Neuronal stem cell (in vitro differentiated cells): Measurements from ENCODE around the gene MYO3B.

Experiments used
- DNase-seq: peaks from one replicate; pipeline ENCODE4 v3.0.0-alpha.2; 2013; ENCODE audit warnings: low spot score
- H2AFZ ChIP-seq: one replicate; pipeline ENCODE4 v1.6.1; 2013; ENCODE audit warnings: mild to moderate bottlenecking, low read length, inconsistent platforms
- H2AK5ac ChIP-seq: 2 replicates; pipeline ENCODE4 v1.6.1; 2013; ENCODE audit warnings: low read depth, mild to moderate bottlenecking, inconsistent platforms, low read length, moderate library complexity, mixed read lengths
- H2BK120ac ChIP-seq: 2 replicates; pipeline ENCODE4 v1.6.1; 2013; ENCODE audit warnings: low read depth, mild to moderate bottlenecking, inconsistent platforms, low read length, moderate library complexity, mixed read lengths
- H2BK12ac ChIP-seq: one replicate; pipeline ENCODE4 v1.6.1; 2013; ENCODE audit warnings: low read length, inconsistent platforms
- H2BK15ac ChIP-seq: 2 replicates; pipeline ENCODE4 v1.6.1; 2013; ENCODE audit warnings: mild to moderate bottlenecking, low read length, inconsistent platforms, mixed read lengths
- H2BK5ac ChIP-seq: one replicate; pipeline ENCODE4 v1.6.1; 2013; ENCODE audit warnings: inconsistent platforms, mild to moderate bottlenecking, low read length, moderate library complexity
- H3K14ac ChIP-seq: one replicate; pipeline ENCODE4 v1.6.1; 2013; ENCODE audit warnings: low read length, inconsistent platforms
- H3K18ac ChIP-seq: 2 replicates; pipeline ENCODE4 v1.6.1; 2013; ENCODE audit warnings: low read length, inconsistent platforms
- H3K23ac ChIP-seq: 2 replicates; pipeline ENCODE4 v1.6.1; 2013; ENCODE audit warnings: low read depth, mild to moderate bottlenecking, mixed read lengths, low read length, inconsistent platforms; ENCODE audit not compliant: poor library complexity
- H3K27ac ChIP-seq: replicated peaks from 3 replicates; pipeline ENCODE4 v1.5.1; 2013; ENCODE audit warnings: low read length, inconsistent platforms
- H3K27me3 ChIP-seq, 3 experiments: 2 replicates each; pipeline ENCODE4 v1.6.1; 2013; ENCODE audit warnings: low read length in 3 of 3, mild to moderate bottlenecking in 2 of 3, inconsistent platforms in 1 of 3, low read depth in 1 of 3, mixed read lengths in 1 of 3, moderate library complexity in 1 of 3; ENCODE audit not compliant: control insufficient read depth in 3 of 3, insufficient read depth in 3 of 3
- H3K36me3 ChIP-seq, 2 donors: replicated peaks in 1 of 2; 2 replicates each; pipeline ENCODE4 v1.6.1; 2013; ENCODE audit warnings: low read length in 2 of 2; ENCODE audit not compliant: control insufficient read depth in 2 of 2, insufficient read depth in 2 of 2
- H3K4ac ChIP-seq: 2 replicates; pipeline ENCODE4 v1.6.1; 2013; ENCODE audit warnings: inconsistent platforms, mild to moderate bottlenecking, low read length, moderate library complexity
- H3K4me1 ChIP-seq, 2 donors: 1 replicate in 1 of 2; 2 replicates in 1 of 2; pipeline ENCODE4 v1.6.1; 2013; ENCODE audit warnings: low read length in 2 of 2, low read depth in 1 of 2; ENCODE audit not compliant: control insufficient read depth in 2 of 2, insufficient read depth in 1 of 2
- H3K4me2 ChIP-seq: one replicate; pipeline ENCODE4 v1.6.1; 2013; ENCODE audit warnings: mild to moderate bottlenecking, low read length, inconsistent platforms; ENCODE audit not compliant: insufficient read depth, poor library complexity, severe bottlenecking
- H3K4me3 ChIP-seq, 2 donors: 2 replicates each; pipeline ENCODE4 v1.5.1; 2013; ENCODE audit warnings: low read length in 2 of 2, mild to moderate bottlenecking in 2 of 2, inconsistent platforms in 1 of 2, moderate library complexity in 1 of 2
- H3K79me1 ChIP-seq: one replicate; pipeline ENCODE4 v1.6.1; 2013; ENCODE audit warnings: low read depth, mild to moderate bottlenecking, inconsistent platforms, low read length, moderate library complexity
- H3K9ac ChIP-seq: one replicate; pipeline ENCODE4 v1.6.1; 2013; ENCODE audit warnings: mild to moderate bottlenecking, low read depth, low read length, inconsistent platforms; ENCODE audit not compliant: poor library complexity
- H3K9me3 ChIP-seq, 2 donors: replicated peaks in 1 of 2; 2 replicates each; pipeline versions ENCODE3 to v1.6.1; 2013; ENCODE audit warnings: low read length in 2 of 2, mild to moderate bottlenecking in 2 of 2, inconsistent platforms in 1 of 2, low read depth in 1 of 2, mixed read lengths in 1 of 2, moderate library complexity in 1 of 2; ENCODE audit not compliant: control insufficient read depth in 2 of 2, insufficient read depth in 1 of 2
- H4K8ac ChIP-seq: one replicate; pipeline ENCODE4 v1.6.1; 2013; ENCODE audit warnings: low read depth, mild to moderate bottlenecking, inconsistent platforms, low read length, moderate library complexity
- H4K91ac ChIP-seq: one replicate; pipeline ENCODE4 v1.6.1; 2013; ENCODE audit warnings: low read length, low read depth, mild to moderate bottlenecking, inconsistent platforms; ENCODE audit not compliant: poor library complexity
- WGBS, 2 donors: extraction: QIAGEN DNeasy Blood & Tissue Kit; methylation state at CpG; one replicate each; pipeline ENCODE4 v1.1.7; 2013; ENCODE audit warnings: missing lambda C conversion rate in 2 of 2, mixed read lengths in 1 of 2; ENCODE audit not compliant: insufficient read length in 2 of 2, insufficient replicate concordance in 1 of 2; ENCODE audit errors: extremely low coverage in 2 of 2; 5-methylcytosine and 5-hydroxymethylcytosine counted together

Gene MYO3B

GRCh38 chr2:170336408-170336807 lies 158.5 kb downstream of the MYO3B start:
- H3K23ac ChIP-seq: no peak overlapping the region
- no peak overlapping the region for H4K91ac ChIP-seq
- no peak overlapping the region for H2AK5ac ChIP-seq
- no peaks in the 10 kb centered on the region for H3K79me1 ChIP-seq
- H3K36me3 ChIP-seq: no peaks in the 10 kb centered on the region
- no CpG with 5 or more reads among the region's 2 CpGs for WGBS, 2 donors
- H3K18ac ChIP-seq: no peak overlapping the region
- H2BK12ac ChIP-seq: no peak overlapping the region
- no peak overlapping the region for H3K27ac ChIP-seq
- H3K9ac ChIP-seq: no peak overlapping the region
- H2BK120ac ChIP-seq: no peak overlapping the region
- DNase-seq: no peak
- no peak overlapping the region for H2BK15ac ChIP-seq
- H2AFZ ChIP-seq: no peak overlapping the region
- no peak overlapping the region for H2BK5ac ChIP-seq
- no peaks in the 10 kb centered on the region for H3K27me3 ChIP-seq
- H3K14ac ChIP-seq: no peak overlapping the region
- H3K9me3 ChIP-seq: peaks cover 0 to 8% of the 10 kb centered on the region in 2 donors
- H3K4me3 ChIP-seq: no peak overlapping the region
- no peak overlapping the region for H3K4me2 ChIP-seq
- no peak overlapping the region for H3K4ac ChIP-seq
- peaks cover 7 to 8% of the 10 kb centered on the region in 2 donors for H3K4me1 ChIP-seq
- no peak overlapping the region for H4K8ac ChIP-seq

GRCh38 chr2:170336916-170337315 lies 159.0 kb downstream of the MYO3B start:
- no peak overlapping the region for H2BK15ac ChIP-seq
- H3K9ac ChIP-seq: no peak overlapping the region
- no peak for DNase-seq
- H2BK120ac ChIP-seq: no peak overlapping the region
- H3K4me1 ChIP-seq: peaks cover 7 to 8% of the 10 kb centered on the region in 2 donors
- no peak overlapping the region for H3K4me3 ChIP-seq
- no peak overlapping the region for H4K8ac ChIP-seq
- H3K9me3 ChIP-seq: peaks cover 0 to 3% of the 10 kb centered on the region in 2 donors
- no peak overlapping the region for H2BK12ac ChIP-seq
- H3K14ac ChIP-seq: no peak overlapping the region
- WGBS, 2 donors: no CpG with 5 or more reads among the region's 2 CpGs
- no peak overlapping the region for H3K4ac ChIP-seq
- no peak overlapping the region for H2BK5ac ChIP-seq
- H3K79me1 ChIP-seq: no peaks in the 10 kb centered on the region
- H3K36me3 ChIP-seq: no peaks in the 10 kb centered on the region
- H2AK5ac ChIP-seq: no peak overlapping the region
- H4K91ac ChIP-seq: no peak overlapping the region
- no peak overlapping the region for H2AFZ ChIP-seq
- H3K27me3 ChIP-seq: no peaks in the 10 kb centered on the region
- H3K27ac ChIP-seq: no peak overlapping the region
- no peak overlapping the region for H3K18ac ChIP-seq
- H3K23ac ChIP-seq: no peak overlapping the region
- no peak overlapping the region for H3K4me2 ChIP-seq

- Histone ChIP-seq H3K79me1 (no peaks in the 10 kb centered on the region), H3K4me2 (no peak overlapping the region), H3K18ac (no peak overlapping the region), H3K4me1 (peaks cover 4 to 7% of the 10 kb centered on the region in 2 donors), H3K14ac (no peak overlapping the region), H2BK12ac (no peak overlapping the region), H3K4ac (no peak overlapping the region), H3K23ac (no peak overlapping the region), H3K36me3 (no peaks in the 10 kb centered on the region), H3K4me3 (no peak overlapping the region), H4K91ac (no peak overlapping the region), H3K27ac (peak overlapping the region; percentile 33), H2AK5ac (no peak overlapping the region), H2BK5ac (no peak overlapping the region), H2AFZ (peak overlapping the region; percentile 11), H3K27me3 (no peaks in the 10 kb centered on the region), H3K9ac (no peak overlapping the region), H2BK15ac (no peak overlapping the region), H4K8ac (no peak overlapping the region), H2BK120ac (no peak overlapping the region), H3K9me3 (peaks cover 0 to 2% of the 10 kb centered on the region in 2 donors)
- DNase-seq: no peak
- no CpG with 5 or more reads among the region's 7 CpGs for WGBS, 2 donors
These were observed 161.4 kb downstream of the MYO3B start for GRCh38 chr2:170339322-170339721.

- no peak overlapping the region for H2BK5ac ChIP-seq
- H3K27ac ChIP-seq: no peak overlapping the region
- H2BK15ac ChIP-seq: no peak overlapping the region
- H3K4me1 ChIP-seq: peaks cover 4 to 7% of the 10 kb centered on the region in 2 donors
- H3K36me3 ChIP-seq: no peaks in the 10 kb centered on the region
- H4K8ac ChIP-seq: no peak overlapping the region
- H3K18ac ChIP-seq: no peak overlapping the region
- H3K9ac ChIP-seq: no peak overlapping the region
- H3K9me3 ChIP-seq: peaks cover 0 to 2% of the 10 kb centered on the region in 2 donors
- WGBS, 2 donors: no CpG with 5 or more reads among the region's 5 CpGs
- H2AFZ ChIP-seq: no peak overlapping the region
- H2BK120ac ChIP-seq: no peak overlapping the region
- no peak overlapping the region for H3K23ac ChIP-seq
- H3K4me2 ChIP-seq: no peak overlapping the region
- no peak overlapping the region for H2AK5ac ChIP-seq
- H3K27me3 ChIP-seq: no peaks in the 10 kb centered on the region
- H3K14ac ChIP-seq: no peak overlapping the region
- no peak overlapping the region for H2BK12ac ChIP-seq
- no peak overlapping the region for H4K91ac ChIP-seq
- no peak for DNase-seq
- H3K4me3 ChIP-seq: no peak overlapping the region
- H3K79me1 ChIP-seq: no peaks in the 10 kb centered on the region
- no peak overlapping the region for H3K4ac ChIP-seq
These were observed 162.1 kb downstream of the MYO3B start for GRCh38 chr2:170339750-170340692.
